ENCODE data around the gene TLR7.

Gene TLR7

DNA sequence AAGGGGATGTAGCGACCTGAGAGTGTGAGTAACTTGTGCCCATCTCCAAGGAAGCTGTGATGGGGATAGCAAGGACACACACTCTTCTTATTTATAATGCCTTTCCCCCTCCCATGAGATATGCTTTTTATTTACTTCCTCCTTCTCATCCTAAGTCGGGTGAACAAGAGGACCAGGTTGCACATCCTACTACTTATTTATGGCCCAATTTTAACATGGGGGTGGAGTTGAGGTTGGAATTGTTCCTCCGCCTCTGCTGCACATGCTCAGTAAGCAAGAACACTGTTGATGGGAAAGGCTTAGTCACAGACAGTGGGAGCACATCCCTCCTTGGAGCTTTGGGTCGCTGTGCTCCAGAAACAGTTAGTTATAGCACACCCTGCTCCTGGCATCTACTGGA lies 24.3 kb downstream of the TLR7 start:
- no peak for DNase-seq (ENCODE audit: low spot score)

- no peak for DNase-seq (ENCODE audit: low spot score)
Measured at GRCh38 chrX:12891915-12892506, 25.1 kb downstream of the TLR7 start.

DNA sequence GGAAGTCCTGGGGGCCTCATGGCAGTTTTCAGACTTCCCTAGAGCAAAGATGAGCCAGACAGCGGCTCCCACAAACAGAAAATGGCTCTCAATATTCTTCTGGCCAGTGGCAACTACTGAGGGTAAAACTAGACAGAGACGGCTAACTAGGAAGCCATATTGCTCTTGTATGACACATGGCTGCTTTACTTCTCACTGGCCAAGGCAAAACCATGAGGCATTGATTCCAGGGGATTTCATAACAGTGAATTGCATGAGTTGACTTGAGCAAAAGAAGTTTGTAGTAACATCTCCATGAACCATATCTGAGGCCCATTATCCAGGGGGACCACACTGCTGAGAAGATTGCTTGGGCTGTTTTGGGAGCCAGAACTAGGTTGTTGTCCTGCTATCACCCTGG lies 25.8 kb downstream of the TLR7 start:
- DNase-seq (ENCODE audit: low spot score): no peak

GRCh38 chrX:12894074-12895030 lies 27.5 kb downstream of the TLR7 start:
- peak; percentile 32 for DNase-seq (ENCODE audit: low spot score)

GRCh38 chrX:12895866-12896265 lies 29.0 kb downstream of the TLR7 start:
- DNase-seq (ENCODE audit: low spot score): no peak

- no peak for DNase-seq (ENCODE audit: low spot score)
Measured at GRCh38 chrX:12896935-12897334, 30.1 kb downstream of the TLR7 start.

DNA sequence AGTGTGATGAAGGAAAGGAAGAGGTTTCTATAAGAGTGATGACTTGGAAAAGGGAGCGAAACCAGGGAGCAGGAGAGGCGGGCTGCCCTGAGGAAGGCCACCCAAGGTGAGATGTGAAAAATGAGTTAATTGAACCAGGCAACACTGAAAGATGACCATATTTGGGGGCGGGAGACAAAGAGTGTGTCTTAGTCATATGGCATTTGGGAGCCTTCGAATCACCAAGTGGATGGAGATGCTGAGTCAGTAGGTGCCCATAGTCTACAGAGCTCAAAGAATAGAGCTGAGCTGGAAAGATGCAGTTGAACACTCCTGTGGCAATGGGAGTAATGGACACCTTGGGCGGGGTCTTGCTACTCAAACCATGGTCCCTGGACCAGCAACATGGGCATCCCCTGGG lies 31.2 kb downstream of the TLR7 start:
- no peak for DNase-seq (ENCODE audit: low spot score)

DNA sequence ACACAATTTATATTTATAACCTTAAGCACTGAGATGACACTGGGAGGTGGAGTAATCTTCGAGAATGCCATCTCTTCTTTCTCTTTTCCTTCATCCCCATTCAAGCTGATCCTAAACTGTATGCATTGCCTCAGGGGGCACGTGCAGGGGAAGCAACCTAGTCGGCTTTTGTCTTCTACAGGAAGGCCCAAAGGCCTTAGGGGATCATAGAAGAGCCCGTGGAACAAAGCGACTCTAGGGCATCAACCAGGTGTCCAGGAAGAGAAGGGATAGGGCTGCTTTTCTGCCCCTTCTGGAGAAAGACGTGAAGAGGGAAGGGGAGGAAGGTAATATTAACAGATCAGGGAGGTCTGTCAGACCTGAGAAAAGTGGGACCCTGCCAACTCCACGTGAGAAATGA lies 32.6 kb downstream of the TLR7 start:
- no peak for DNase-seq (ENCODE audit: low spot score)

- DNase-seq (ENCODE audit: low spot score): peak; percentile 65
Measured at GRCh38 chrX:12901486-12901885, 34.6 kb downstream of the TLR7 start.

DNA sequence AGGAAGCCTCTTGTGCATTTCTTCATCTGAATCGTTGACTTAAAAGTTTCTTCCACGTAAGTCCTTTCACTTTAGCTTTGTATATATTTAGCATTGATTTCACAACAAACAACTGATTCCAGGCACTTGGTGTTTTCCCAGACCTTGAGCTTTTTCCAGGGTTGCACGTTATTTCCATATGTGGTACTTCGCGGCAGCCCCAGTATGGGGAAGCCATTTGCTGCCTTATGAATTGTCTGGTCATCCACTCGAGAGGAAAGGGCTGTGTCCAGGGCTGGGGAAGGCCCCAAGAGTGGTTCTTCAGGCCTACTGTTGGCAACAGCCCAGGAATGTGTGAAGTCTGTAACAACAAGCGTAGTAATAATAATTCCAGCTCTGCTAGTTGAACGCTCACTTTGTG lies 36.8 kb downstream of the TLR7 start:
- DNase-seq (ENCODE audit: low spot score): no peak

GRCh38 chrX:12906046-12906761 lies 39.3 kb downstream of the TLR7 start, which contains the start of gene TLR8:
Gene TLR8 (plus strand): TSS chrX:12906620. CDS start chrX:12906707, 87 bp downstream.
- DNase-seq (ENCODE audit: low spot score): no peak

DNA sequence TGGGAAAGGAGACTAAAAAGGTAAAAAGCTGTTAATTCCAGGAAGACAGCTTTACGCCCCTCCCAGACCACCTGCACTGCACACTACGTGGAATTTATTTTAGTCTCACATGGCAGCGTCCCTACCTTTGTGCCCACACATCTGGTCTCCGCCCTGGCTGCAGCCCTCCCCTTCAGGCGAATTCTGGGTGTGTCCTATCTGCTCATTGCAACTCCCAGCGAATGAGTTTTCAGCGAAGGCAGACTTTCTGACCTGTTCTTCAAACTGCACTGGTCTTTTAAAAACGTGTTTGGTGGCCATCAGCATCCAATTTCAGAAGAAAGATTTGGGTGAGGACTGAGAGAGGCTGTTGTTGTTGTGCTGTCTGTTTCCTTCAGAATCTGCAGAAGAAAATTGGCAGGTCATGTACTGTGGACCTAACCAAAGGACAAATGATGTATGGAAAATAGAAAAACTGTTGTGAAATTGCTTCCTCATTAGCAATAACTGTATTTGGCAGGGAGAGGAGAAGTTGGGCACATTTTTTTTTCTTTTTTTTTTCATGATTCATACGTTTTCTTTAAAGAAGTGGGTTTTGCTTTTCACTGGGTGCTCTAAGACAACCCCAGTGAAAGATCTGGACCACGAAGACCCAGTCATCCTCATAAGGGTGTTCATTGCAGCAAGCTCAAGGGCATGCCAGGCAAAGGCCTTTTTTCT lies 43.7 kb downstream of the TLR7 start:
- DNase-seq (ENCODE audit: low spot score): no peak

- no peak for DNase-seq (ENCODE audit: low spot score)
Measured at GRCh38 chrX:12911122-12911470, 44.2 kb downstream of the TLR7 start.

- no peak for DNase-seq (ENCODE audit: low spot score)
Measured at GRCh38 chrX:12912791-12913482, 46.1 kb downstream of the TLR7 start.

DNA sequence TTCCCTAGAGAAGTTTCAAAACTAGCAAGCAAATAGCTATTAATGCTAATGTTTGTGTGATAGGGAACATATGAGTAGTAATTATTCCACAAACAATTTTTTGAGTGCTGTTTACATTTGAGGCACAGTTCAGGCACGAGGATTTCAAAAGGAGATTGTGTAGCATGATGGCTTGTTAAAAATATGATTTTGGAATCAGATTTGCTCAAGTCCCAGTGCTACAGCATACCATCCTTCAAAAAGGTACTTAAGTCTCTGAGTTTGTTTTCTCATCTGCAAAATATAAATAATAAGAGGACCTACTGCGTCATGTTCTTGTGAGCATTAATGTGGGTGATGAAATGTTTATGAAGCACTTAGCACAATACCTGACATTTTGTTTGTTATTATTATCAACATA lies 50.9 kb downstream of the TLR7 start:
- no peak for DNase-seq (ENCODE audit: low spot score)

DNA sequence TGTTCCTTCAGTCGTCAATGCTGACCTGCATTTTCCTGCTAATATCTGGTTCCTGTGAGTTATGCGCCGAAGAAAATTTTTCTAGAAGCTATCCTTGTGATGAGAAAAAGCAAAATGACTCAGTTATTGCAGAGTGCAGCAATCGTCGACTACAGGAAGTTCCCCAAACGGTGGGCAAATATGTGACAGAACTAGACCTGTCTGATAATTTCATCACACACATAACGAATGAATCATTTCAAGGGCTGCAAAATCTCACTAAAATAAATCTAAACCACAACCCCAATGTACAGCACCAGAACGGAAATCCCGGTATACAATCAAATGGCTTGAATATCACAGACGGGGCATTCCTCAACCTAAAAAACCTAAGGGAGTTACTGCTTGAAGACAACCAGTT lies 52.2 kb downstream of the TLR7 start:
- DNase-seq (ENCODE audit: low spot score): no peak

GRCh38 chrX:12919620-12920019 lies 52.7 kb downstream of the TLR7 start:
- no peak for DNase-seq (ENCODE audit: low spot score)

GRCh38 chrX:12920990-12921389 lies 54.1 kb downstream of the TLR7 start:
- no peak for DNase-seq (ENCODE audit: low spot score)

DNA sequence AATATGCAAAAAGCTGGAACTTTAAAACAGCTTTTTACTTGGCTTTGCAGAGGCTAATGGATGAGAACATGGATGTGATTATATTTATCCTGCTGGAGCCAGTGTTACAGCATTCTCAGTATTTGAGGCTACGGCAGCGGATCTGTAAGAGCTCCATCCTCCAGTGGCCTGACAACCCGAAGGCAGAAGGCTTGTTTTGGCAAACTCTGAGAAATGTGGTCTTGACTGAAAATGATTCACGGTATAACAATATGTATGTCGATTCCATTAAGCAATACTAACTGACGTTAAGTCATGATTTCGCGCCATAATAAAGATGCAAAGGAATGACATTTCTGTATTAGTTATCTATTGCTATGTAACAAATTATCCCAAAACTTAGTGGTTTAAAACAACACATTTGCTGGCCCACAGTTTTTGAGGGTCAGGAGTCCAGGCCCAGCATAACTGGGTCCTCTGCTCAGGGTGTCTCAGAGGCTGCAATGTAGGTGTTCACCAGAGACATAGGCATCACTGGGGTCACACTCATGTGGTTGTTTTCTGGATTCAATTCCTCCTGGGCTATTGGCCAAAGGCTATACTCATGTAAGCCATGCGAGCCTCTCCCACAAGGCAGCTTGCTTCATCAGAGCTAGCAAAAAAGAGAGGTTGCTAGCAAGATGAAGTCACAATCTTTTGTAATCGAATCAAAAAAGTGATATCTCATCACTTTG lies 55.2 kb downstream of the TLR7 start:
- DNase-seq (ENCODE audit: low spot score): no peak

GRCh38 chrX:12922599-12922919 lies 55.7 kb downstream of the TLR7 start:
- DNase-seq (ENCODE audit: low spot score): no peak

- DNase-seq (ENCODE audit: low spot score): no peak
Measured at GRCh38 chrX:12929701-12930100, 62.8 kb downstream of the TLR7 start.

All from CD4-positive, alpha-beta T cell treated with Interleukin-2 at 100 ng/mL for 4 hours (primary cell).